ENCODE measurements around the gene CDH12.

DNA sequence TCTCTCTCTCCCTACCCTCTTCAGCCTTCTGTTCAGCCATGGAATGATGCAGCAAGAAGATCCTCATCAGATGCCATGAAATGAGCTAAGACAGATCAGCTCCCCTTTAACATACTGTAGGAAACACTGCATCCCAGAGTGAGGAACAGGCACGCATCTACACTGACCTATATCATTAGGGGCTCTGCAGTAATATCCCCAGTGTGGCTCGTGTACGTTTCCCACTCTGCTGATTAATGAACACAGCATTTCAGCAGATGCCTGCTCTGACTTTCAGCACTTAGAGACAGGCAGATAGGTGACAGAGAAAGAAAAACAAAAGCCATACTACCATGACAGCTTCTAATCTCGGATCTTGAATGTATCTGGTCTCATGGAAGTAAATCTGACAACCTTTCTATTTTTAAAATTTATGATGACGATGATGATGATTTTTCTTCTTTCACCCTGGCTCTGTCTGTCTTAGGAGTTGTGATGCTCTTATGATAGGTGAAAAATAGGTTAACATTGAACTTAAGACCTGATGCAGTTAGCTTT lies 750.3 kb downstream of the CDH12 start:
- TF ChIP-seq, protein P1, sequence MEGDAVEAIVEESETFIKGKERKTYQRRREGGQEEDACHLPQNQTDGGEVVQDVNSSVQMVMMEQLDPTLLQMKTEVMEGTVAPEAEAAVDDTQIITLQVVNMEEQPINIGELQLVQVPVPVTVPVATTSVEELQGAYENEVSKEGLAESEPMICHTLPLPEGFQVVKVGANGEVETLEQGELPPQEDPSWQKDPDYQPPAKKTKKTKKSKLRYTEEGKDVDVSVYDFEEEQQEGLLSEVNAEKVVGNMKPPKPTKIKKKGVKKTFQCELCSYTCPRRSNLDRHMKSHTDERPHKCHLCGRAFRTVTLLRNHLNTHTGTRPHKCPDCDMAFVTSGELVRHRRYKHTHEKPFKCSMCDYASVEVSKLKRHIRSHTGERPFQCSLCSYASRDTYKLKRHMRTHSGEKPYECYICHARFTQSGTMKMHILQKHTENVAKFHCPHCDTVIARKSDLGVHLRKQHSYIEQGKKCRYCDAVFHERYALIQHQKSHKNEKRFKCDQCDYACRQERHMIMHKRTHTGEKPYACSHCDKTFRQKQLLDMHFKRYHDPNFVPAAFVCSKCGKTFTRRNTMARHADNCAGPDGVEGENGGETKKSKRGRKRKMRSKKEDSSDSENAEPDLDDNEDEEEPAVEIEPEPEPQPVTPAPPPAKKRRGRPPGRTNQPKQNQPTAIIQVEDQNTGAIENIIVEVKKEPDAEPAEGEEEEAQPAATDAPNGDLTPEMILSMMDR (IDR thresholded peaks at IDR 0.05; ENCODE audit: extremely low read depth in 1 of 2, insufficient read depth in 1 of 2, low read depth in 1 of 2, low read length in 2 of 2), result no peak
- TF ChIP-seq GATA2 (IDR thresholded peaks at IDR 0.05; ENCODE audit: insufficient read depth, insufficient read length, low read depth, low read length) (no peak), JUN (IDR thresholded peaks at IDR 0.05; ENCODE audit: borderline replicate concordance, insufficient read depth, insufficient read length, low read depth) (no peak), POLR2A (IDR thresholded peaks at IDR 0.05; ENCODE audit: low read depth, low read length) (no peak), EZH2 (IDR thresholded peaks at IDR 0.05; ENCODE audit: borderline replicate concordance, low read depth, low read length, severe bottlenecking) (no peak), POLR2AphosphoS5 (IDR thresholded peaks at IDR 0.05; ENCODE audit: insufficient read depth, low read depth, low read length) (no peak), FOS (IDR thresholded peaks at IDR 0.05; ENCODE audit: borderline replicate concordance, insufficient read depth, low read length) (no peak), MYC (IDR thresholded peaks at IDR 0.05; ENCODE audit: low read depth, low read length) (no peak)
- TF ChIP-seq, protein P2, sequence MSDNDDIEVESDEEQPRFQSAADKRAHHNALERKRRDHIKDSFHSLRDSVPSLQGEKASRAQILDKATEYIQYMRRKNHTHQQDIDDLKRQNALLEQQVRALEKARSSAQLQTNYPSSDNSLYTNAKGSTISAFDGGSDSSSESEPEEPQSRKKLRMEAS (IDR thresholded peaks at IDR 0.05; ENCODE audit: insufficient read depth, insufficient read length), result no peak

Measured in endothelial cell of umbilical vein (primary cell).